Smooth muscle cell of the brain vasculature (primary cell): Measurements from ENCODE around the gene C11orf87.

Experiments
- DNase-seq: peaks from one replicate; pipeline ENCODE4 v3.0.0-alpha.2; 2012; ENCODE audit warnings: low read depth, low spot score

C11orf87 gene

DNA sequence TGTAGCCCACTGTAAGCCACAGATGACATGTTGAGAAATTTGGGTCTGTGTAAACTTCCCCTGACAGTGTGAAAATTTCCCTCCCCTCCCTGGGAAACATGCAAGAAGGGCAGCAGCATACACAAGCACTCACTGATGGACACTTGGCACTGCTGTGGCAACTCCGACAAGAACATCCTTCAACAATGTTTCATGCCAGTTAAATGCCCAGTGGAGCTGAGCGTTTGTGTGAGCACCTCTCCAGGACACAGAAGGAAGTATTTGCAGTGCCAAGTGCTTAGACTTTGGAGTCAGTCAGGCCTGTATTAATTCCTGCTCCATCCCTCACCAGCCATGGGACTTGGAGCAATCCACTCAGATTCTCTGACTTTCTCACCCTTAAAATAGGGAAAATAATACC lies 17.7 kb downstream of the C11orf87 start:
- no peak for DNase-seq

DNA sequence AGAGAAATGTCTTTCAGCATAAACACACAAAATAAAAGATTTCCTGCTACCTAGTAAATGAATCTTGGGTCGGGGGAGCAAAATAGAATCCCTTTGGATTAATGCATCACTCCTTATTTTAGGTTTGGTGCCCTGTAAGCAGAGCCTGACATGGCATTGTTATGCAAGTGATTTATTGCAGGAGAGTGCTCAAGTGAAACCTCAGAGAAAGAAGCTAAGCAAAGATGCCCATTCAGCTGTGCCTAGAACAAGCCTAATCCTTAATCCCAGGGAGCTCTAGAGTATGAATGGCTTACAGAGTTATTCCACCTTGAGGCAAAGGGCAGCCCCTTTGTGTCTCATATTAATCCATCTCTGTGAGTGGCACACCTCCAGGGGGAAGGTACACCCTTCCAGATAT lies 21.1 kb downstream of the C11orf87 start:
- DNase-seq: no peak

DNA sequence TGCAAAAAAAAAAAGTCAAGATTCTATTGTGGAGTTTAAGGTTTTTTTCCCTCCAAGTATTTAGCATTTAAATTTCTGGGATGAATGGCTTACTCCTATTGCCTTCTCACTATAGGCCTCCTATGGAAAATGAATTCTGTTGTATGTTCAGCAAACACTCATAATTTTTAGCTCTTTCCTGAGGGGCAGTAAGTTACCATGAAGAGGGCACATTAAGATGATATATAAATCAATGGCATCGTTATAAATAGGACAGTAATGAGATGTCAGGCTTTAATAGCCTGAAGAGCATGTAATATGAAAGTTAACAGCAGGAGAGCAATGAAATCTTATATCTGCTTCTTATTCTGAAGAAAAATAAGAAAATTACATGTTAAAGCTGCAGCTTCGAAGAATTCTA lies 32.9 kb downstream of the C11orf87 start:
- no peak for DNase-seq
